NCI-H2171 treated with DMSO at 0.1 percent for 48 hours (cell line): Measurements from ENCODE around the gene ATP7B.
"Not testable (repeated sequence)": the region's sequence is repeated elsewhere in the genome, so short reads cannot be mapped to it uniquely, and the experiment has no call there.

Source experiments
- DNase-seq: peaks from one replicate; lab custom pipeline; 2025; lab: John Stamatoyannopoulos, UW

ATP7B gene

DNA sequence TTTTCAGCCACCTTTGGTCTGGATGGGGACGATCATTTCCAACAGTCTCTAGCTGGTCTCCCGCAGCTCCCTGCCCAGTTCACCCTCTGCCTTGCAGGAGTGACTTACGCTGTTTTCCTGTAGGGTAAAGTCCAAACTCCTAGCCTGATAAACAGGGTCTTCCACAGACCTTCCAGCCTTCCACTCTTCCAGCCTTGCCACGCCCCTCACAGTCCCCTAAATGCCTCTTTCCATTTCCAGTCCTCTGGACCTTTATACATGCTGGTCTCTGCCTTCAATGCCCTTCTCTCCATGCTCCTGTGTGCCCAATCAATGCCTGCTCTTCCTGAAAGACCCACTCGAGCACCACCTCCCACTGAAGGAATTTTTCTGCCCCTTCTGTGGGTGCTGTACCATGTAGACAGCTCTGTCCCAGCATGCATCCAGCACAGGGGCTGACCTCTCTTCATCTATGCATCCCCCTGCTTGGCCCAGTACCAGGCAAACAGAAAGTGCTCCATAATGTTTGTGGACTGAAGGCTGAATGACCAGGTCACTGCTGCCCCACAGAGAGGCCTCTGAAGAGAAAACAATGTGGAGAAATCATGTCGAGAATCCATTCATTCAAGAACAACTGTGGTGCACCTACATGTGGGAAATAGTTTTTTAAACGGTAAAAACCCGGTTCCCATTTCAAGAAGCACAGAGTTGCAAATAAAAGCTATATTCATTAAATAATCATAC, 4.6 kb downstream of the ATP7B start:
- DNase-seq, result no peak

DNA sequence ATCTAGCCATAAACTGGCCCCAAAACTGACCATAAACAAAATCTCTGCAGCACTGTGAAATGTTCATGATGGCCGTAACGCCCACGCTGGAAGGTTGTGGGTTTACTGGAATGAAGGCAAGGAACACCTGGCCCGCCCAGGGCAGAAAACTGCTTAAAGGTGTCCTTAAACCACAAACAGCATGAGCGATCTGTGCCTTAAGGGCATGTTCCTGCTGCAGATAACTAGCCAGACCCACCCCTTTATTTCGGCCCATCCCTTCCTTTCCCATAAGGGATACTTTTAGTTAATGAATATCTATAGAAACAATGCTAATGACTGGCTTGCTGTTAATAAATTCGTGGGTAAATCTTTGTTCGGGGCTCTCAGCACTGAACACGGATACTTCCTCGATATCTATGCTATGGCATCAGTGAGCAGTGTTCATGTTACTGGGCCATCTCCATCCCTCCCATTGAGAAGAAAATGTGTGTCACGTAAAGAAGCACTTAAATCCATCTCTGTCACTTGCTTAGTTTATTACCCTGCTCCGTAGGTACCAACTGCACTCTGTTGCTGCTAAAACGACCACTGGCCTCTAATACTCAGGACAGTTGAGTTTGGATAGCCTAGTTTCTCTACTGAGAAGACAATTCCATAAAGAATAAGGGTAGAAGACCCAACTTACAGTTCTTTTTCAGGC, 5.3 kb downstream of the ATP7B start:
- DNase-seq, result no peak

DNA sequence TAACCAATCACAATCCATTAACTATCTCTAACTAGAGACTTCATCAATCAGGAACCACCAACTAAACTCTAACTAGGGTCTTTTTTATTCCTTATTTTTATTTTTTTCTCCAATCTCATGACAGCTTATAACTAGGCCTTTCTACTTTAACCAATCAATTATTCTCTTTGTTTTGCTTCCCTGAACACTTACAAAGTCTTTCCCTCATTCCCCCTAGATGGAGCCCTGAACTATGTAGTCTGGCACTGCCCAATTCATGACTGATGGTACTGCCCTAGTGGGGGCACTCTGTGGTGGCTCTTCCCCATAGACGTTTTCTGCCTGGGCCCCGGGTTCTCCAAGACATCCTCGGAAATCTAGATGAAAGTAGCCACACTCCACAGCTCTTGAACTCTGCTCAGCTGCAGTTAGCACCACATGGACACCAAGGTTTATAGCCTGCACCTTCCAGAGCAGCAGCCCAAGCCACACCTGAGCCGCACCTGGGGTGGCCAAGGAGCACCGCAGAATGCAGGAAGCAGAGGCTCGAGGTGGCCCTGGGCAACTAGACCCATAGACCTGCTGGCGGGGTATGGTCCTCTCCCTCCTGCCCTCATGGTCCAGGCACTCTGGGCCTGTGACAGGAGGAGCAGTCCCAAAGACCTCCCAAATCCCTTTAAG, 6.6 kb downstream of the ATP7B start:
- DNase-seq, result peak; percentile 27

DNA sequence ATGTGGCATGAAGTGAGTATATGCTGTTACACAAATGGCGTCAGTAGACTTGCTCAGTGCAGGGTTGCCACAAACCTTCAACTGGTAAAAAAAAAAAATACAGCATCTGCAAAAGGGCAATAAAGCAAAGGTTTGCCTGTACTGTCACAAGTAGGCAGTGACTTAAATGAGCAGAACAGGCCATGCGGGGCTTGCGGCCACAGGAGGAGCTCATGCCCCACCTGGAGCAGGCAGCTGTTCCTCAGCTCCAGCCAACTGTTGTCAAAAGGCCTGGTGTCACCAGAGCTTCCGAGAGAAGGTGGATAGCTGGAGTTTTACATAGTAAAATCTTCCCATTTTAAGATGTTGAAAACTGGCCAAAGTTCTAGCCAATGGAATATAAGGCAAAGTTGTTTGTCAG, 7.7 kb downstream of the ATP7B start:
- peak; percentile 92 for DNase-seq

DNA sequence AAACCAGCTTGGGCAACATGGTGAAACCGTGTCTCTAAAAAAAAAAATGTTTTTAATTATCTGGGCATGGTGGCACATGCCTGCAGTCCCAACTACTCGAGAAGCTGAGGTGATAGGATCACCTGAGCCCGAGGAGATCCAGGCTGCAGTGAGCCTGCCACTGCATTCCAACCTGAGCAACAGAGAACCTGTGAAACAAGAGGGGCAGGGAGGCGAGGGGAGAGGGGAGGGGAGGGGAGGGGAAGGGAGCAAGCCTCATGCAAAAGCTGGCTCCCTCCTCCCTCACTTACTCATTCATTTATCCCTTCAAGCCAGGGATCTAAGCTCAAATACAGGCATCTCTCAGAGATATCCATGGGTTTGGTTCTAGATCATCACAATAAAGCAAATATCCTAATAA, 8.9 kb downstream of the ATP7B start:
- peak; percentile 67 for DNase-seq

DNA sequence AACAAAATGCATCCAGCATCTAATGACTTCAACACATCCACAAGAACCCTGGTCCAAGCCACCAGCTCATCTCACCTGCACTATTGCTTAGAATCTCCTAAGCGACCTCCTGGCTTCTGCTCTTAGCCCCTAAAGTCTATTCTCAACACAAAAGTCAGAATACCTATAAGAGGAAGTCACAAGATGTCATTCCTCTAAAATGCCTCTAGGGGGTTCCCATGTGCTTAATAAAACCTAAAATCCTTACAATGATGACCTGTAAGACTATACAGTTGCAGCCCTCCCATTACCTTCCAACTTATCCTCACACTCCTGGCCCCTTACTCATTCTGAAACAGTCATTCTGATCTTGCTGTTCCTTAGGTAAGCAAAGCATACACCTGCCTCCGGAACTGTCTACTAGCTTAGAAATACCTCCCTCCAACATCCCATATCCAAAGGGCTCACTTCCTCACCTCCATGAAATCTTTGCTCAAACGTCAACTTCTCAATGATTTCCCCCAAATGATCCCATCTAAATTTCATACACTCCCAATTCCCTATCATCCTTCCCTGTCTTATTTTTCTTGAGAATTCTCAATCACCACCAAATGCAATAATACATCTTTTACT, 10.0 kb downstream of the ATP7B start:
- DNase-seq, result peak; percentile 36

DNA sequence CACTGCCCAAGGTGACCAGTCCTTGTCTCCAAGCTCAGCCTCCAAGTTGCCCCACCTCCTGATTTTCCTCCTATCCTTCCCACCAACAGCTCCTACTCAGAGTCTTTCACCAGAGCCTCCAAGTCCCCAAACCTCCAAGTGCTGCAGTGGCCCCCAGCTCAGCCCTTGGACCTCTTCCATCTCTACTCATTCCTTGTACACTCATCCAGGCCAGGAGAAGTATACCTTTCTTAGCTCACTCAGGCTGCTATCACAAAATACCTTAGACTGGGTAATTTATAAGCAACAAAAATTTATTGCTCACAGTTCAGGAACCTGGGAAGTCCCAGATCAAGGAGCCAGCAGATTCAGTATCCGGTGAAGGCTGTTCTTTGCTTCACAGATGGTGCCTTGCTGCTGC, 11.3 kb downstream of the ATP7B start:
- no peak for DNase-seq

DNA sequence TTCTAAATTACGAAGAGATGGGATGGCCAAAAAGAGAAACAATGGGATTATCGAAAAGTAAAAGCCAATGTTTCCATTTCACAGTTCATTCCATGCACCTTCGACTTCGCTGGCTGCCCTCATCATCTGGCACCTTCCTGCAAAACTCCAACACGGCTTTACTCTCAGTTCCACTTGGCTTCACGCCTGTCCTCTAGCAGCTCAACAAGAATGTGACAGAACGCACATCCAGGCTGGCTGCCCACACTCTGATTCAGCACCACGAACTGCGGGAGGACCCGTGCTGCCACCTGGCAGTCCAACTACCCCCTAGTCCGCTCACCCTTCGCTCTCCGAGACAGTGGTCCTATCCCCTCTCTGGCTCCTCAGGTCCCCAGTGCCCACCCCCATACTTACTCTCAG, 11.7 kb downstream of the ATP7B start:
- DNase-seq, result peak; percentile 4

DNA sequence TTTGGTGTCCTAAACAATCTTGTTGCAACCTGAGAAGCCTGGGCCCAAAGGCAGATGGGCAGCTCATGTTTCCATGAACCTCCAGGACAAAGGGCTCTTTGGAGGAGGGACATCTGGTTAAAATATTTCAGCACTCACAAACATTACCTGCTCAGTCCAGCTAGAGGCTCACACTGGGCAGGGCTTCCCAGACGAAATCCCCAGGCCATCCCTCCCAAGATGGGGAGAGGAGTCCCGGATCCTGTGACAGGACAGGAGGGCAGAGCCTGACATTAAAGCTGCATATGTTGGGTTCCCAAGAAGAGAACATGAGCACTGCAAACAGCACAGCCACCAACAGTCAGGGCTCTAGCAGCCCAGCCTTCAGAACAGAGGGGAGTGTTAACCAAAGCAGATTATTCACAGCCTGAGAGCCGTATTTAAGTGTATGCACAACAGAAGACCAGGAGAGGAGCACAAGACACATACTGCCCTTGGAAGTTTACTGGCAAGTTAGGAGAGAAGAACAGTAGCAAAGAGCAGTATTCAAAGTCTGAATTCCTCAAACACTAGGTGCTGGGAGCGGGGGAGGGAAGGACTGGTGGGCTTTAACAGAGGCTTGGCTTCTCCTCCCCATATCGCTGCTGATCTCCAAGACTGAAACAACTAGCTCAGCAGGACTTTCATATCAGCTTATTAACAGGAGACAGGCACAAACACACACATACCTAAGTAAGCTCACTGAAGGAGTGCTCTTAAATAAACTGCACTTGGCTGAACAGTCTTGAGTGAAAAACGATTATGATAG, 12.3 kb downstream of the ATP7B start:
- peak; percentile 57 for DNase-seq

DNA sequence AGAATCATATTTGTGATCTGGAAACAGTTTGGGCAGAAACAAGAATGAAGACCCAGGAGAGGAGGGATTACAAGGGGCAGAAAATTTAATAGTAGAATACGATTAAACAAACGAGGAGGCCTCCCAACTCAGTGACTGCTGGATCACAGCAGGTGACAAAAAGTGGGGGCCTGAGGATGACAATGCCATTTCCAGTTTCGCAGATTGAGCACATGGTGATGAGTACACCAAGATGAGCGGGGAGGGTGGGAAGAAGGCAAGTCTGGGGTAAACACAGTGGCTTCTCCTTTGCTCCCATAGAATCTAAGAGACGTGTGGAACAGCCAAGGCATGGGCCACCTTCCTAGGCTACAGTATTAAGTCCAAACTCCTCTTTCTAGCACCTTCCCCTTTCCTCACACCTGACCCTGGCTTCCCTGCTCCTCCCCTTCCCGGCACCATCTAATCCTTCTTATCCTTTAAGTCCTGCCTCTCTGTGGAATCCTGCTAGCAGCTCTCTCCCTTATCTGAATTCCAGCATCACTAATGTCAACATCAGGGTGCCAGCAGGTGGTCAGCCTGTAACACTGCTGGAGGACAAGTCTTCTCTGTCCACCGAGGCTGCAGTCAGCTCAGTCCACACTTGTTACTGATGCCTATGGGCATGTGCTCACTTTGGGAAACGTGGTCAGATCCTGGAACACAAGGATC, 13.5 kb downstream of the ATP7B start:
- DNase-seq, result no peak

DNA sequence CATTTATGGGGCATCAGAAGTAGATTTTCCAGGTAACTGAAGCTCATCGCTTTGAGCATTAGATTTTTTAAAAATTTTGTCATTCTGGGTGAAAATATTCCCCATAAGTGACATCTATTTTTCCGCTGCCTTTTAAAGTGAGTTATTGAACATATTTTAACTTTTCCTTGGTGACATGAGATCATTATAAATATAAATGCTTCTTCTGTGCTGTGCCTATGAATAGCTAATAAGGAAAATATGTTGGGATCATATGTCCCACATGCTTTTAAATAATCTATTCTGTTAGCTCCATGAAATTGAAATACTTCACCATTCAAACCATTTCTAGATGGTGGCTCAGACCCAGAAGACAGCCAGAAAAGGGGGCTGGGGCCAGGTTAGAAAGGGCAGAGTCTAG, 14.1 kb downstream of the ATP7B start:
- no peak for DNase-seq

DNA sequence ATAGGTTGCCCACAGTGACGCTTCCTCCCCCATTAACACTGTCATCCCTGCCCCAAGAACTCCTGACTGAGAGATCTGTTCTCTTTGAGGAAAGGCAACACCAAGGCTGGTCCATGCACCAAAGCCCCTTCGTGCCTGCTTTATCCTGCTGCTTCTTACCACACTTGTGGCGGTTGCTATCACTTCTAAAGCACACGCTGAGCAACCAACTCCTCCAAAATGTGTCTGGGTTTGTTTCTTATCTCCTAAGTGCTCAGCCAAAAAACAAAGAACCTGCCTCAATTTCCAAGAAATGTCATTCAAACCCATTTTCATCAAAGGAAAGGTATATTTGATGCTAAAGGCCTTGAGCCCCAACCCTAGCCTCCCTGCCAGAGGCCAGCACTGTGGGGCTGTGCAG, 14.6 kb downstream of the ATP7B start:
- no peak for DNase-seq

DNA sequence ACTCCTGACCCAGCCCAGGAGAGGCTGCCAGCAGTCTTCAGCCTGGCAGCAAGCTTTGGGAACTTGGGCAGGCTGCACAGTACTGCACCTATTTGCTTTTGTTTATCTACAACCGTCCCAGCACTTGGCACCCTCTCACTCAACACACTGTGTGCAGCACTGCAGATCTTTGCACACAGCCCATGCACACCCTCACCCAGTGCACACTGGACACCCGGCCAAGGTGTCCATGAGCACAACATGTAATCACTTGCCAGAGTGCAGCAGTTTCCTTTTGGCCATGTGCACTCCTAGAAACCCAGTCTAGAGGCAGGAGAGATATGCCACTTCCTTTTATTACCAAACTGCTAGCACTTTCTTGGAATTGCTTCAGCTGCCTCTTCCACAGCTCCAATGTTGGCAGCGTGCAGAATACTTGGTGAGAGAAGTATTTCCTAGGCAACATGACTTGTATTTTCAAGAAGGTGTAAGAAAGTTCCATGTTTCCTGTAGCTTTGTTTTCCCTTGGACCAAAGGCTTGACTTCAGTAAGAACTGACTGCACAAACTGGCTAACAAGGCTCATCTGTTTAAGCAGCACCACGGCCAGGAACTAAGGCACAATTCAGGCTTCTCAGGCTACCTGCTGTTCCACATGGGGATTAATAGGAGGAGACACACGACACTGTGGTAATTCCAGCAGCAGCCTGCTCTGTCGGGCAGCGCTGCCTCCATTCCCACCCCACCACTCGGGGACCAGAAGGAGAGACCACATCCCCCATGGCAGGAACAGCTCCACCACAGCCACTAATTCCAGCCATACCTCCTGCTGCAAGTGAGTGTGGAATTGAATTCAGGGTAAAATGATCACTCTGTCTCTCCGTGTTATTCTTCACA, 15.3 kb downstream of the ATP7B start:
- DNase-seq, result peak; percentile 58

DNA sequence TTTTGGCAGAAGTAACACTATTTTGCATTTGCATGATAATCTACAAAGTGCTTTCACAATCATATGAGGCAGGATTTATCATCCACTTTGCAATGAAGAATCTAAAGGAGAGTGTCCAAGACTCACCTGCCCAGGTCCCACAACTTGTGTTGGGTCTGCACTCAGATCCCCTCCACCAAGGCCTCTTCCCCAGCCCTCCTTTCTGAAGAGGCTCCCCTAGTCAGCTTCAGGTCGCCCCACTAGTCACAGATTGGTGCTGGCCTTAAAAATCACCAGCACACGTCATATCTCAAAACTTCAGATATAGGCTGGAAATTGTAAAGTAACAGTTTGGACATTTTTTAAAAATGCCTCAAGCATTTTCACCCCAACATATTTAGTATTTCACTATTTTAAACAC, 17.5 kb downstream of the ATP7B start:
- DNase-seq, result no peak

DNA sequence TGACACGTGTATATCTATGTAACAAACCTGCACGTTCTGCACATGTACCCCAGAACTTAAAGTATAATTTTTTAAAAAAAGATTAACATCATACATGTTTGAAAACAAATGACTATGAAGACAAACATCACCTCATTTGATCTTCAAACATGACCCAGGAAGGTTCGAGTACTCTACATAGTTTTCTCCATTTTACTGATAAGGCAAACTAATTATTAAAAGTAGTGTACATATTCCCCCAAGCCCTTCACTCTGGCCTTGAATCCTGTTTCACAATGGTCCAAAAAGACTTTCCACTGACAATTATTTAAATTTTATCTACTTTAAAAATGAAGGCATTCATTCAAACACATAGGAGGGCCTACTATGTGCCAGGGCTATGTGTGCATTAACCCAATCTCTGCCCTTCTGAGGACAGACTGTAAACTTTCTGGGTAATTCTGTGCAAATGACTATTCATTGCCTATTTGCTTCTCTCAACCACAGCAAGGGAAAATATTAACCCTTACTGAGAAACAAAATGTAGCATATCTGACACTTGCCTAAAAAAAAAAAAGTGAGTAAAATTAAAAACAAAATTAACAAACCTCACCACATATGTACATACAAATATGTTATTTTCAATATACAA, 22.1 kb downstream of the ATP7B start:
- no peak for DNase-seq

DNA sequence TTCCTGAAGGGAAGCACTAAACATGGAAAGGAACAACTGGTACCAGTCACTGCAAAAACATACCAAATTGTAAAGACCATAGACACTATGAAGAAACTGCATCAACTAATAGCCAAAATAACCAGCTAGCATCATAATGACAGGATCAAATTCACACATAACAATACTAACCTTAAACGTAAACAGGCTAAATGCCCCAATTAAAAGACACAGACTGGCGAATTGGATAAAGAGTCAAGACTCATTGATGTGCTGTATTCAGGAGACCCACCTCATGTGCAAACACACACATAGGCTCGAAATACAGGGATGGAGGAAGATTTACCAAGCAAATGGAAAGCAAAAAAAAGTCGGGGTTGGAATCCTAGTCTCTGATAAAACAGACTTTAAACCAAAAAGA, 26.3 kb downstream of the ATP7B start:
- DNase-seq, result not testable (repeated sequence)

DNA sequence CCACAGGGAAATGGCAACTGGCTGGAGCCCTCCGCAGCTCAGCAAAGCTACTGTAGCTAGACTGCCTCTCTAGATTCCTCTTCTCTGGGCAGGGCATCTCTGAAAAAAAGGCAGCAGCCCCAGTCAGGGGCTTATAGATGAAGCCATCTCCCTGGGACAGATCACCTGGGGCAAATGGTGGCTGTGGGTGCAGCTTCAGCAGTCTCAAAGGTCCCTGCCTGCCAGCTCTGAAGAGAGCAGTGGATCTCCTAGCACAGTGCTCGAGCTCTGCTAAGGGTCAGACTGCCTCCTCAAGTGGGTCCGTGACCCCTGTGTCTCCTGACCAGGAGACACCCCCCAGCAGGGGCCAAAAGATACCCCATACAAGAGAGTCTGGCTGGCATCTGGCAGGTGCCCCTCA, 28.0 kb downstream of the ATP7B start:
- DNase-seq, result not testable (repeated sequence)

DNA sequence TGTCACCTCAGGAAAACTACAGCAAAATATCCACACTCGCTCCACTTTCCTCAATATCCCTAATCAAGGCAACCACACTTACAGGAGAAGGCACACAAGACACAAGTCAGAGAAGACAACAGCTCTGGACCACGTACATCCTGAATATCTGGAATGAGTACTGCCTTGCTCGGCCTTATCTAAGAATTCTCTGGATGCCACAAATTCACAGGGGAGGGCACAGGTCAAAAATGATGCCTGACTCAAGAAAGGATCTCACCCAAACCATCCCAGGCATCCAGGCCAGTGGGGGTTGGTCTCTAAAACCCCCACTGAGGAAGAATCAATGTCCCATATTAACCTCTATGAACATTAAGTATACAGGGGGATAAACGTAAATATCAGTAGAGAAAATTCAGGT, 29.9 kb downstream of the ATP7B start:
- no peak for DNase-seq

DNA sequence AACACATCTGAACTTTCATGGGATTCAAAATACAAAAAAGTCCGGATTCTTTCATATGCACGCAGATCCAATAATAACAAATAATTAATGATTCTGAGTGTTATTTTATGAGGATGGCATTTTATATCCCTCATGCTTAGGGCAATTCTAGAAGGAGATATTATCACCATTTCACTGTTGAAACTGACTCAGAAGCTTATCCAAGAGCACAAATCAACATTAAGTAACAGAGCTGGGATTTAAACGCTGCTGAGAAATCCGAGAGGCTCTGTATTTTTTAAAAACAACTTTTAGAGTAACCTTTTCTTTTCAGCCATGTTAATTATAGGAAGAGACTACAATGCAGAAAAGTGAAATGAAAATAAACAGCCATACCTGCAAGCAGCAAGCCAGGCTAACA, 30.3 kb downstream of the ATP7B start:
- DNase-seq, result no peak
